Vagina (tissue), 2 donors: Measurements from ENCODE around the gene MYCBPAP. TPM values are rescaled to one million over a fixed set of nuclear protein-coding genes. Genes with fewer than 3 reads are reported as not detected.

Experiments
- DNase-seq, 2 donors: peaks; one replicate each; pipeline ENCODE4 v3.0.0-alpha.2; 2017; ENCODE audit errors: extremely low spot score in 2 of 2
- H3K27ac ChIP-seq: fragments of 200-600 bp; sonication (generic); one replicate; pipeline ENCODE4 v1.5.1; 2019
- H3K27me3 ChIP-seq: fragments of 200-600 bp; sonication (generic); one replicate; pipeline ENCODE4 v1.5.1; 2019
- H3K36me3 ChIP-seq, 2 donors: fragments of 200-600 bp; sonication (generic); one replicate each; pipeline ENCODE4 v1.5.1; 2017 to 2019
- H3K4me1 ChIP-seq: fragments of 200-600 bp; sonication (generic); one replicate; pipeline ENCODE4 v1.5.1; 2019
- H3K4me3 ChIP-seq, 2 donors: fragments of 200-600 bp; sonication (generic); 1 replicate in 1 of 2; 2 replicates in 1 of 2; pipeline ENCODE4 v1.5.1; 2016 to 2019
- H3K9me3 ChIP-seq: fragments of 200-600 bp; sonication (generic); one replicate; pipeline ENCODE4 v1.5.1; 2019
- CTCF ChIP-seq, 3 experiments: fragments of 450-650 bp in 2 of 3; fragments of 200-600 bp in 1 of 3; sonication (generic) in 1 of 3; IDR thresholded peaks; one replicate each; pipeline ENCODE4 v1.5.1; 2017 to 2019; ENCODE audit warnings: antibody characterized with exemption in 3 of 3, mild to moderate bottlenecking in 2 of 3, moderate library complexity in 2 of 3
- POLR2A ChIP-seq, 2 donors: fragments of 450-650 bp; IDR thresholded peaks; one replicate each; pipeline ENCODE4 v1.6.1; 2017; ENCODE audit warnings: antibody characterized with exemption in 2 of 2, mild to moderate bottlenecking in 2 of 2, moderate library complexity in 2 of 2
- POLR2AphosphoS5 ChIP-seq, 2 donors: sonication (generic); formaldehyde crosslinking; IDR thresholded peaks; one replicate each; pipeline ENCODE4 v1.9.0; 2017; ENCODE audit warnings: antibody characterized with exemption in 2 of 2, mild to moderate bottlenecking in 2 of 2, low read depth in 1 of 2; ENCODE audit not compliant: insufficient read depth in 1 of 2
- intact Hi-C: fragments of 100-400 bp; cut with DNase I; formaldehyde crosslinking; loops from one replicate; pipeline ENCODE4 v1.15.1; 2023
- total RNA-seq: library from RNA; depleted of rRNA; stranded (reverse); fragments of >200 nt; gene quantifications from one replicate; pipeline ENCODE4 v1.2.3, GENCODE V29; 2016

MYCBPAP gene
- total RNA-seq, 1 donor from 2014 or later: not detected

DNA sequence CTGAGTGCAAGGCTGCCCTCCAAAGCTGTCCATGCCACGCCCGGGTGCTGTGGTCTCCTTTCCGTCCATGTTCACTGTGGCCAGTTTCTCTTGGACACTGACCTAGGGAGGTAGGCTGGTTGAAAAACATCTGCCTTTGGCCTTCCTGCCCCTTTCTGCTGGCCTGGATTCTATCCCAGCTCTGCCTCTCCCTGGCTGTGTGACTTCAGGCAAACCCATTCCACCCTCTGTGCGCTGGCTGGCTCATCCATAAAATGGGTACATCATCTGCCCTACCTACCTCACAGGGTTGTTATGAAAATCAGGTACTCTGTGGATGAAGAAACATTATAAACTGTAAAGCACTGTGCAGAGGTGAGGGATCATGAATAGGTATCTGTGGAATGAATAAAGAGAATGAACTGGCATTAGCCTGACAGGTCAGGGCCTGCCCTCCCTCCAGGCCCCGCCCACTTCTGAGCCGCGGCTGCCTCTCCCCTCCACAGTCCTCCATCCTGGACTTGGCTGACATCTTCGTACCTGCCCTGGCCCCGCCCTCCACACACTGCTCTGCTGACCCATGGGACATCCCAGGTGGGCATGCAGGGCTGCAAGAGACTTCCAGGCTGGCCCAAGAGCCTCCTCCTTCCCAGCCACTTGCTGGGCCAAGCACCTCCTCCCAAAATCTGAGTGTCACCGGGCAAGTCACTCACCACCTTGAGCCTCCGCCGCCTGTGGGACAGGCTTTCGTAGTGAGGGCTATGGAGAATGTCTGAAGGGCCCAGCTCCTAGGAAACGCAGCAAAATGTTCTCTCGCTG is 31.7 kb downstream of the MYCBPAP start:
- intact Hi-C loops: loop anchor here (5.0 kb wide), 1 partner anchor 58 kb away; no protein-coding TSS in a partner anchor
- no peaks in the 10 kb centered on the region for H3K27me3 ChIP-seq
- no peak for DNase-seq
- no peaks in the 10 kb centered on the region for H3K9me3 ChIP-seq
- H3K36me3 ChIP-seq: peaks cover 0 to 10% of the 10 kb centered on the region in 2 donors
- H3K4me3 ChIP-seq: no peak overlapping the region
- H3K27ac ChIP-seq: no peak overlapping the region
- peak in 1 of 2 donors; percentile 49 for TF ChIP-seq POLR2AphosphoS5 (IDR thresholded peaks at IDR 0.05; ENCODE audit: insufficient read depth in 1 of 2, low read depth in 1 of 2)
- TF ChIP-seq POLR2A (IDR thresholded peaks at IDR 0.05): no peak
- H3K4me1 ChIP-seq: peaks cover 30% of the 10 kb centered on the region

DNA sequence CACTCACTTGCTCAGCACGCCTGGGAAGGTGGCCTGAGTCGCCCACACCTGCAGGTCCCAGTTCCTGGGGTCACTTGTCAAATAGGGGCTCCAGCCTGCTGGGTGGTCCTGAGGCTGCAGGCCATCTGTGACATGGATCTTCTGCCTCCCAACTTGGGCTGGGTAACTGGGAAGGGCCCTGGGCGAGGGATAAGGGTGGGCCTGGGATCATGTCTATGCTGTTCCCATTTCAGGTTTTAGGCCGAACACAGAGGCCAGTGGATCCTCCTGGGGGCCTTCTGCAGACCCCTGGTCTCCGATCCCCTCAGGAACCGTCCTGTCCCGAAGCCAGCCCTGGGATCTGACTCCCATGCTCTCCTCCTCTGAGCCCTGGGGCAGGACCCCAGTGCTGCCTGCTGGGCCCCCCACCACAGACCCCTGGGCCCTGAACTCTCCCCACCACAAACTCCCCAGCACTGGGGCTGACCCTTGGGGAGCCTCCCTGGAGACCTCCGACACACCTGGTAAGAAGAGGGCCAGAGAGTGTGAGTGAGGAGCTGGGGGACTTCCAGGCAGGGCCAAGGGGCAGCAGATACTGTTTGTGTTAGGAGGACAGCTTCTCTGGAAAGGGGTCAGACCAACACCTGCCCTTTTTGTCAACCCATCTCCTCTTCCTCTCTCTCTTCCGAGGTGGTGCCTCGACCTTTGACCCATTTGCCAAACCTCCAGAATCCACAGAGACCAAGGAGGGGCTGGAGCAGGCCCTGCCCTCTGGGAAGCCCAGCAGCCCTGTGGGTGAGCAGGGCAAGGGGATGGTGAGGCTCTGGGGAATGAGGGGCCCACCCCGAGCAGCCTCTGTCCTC is 32.5 kb downstream of the MYCBPAP start:
- Histone ChIP-seq H3K27ac (peak overlapping the region; percentile 76), H3K9me3 (no peaks in the 10 kb centered on the region), H3K27me3 (no peaks in the 10 kb centered on the region), H3K36me3 (peaks cover 0 to 10% of the 10 kb centered on the region in 2 donors), H3K4me1 (peaks cover 30% of the 10 kb centered on the region), H3K4me3 (peak overlapping the region in 1 of 2 donors; percentile 50)
- DNase-seq: no peak
- TF ChIP-seq POLR2A (IDR thresholded peaks at IDR 0.05) (no peak), CTCF (IDR thresholded peaks at IDR 0.05) (no peak), POLR2AphosphoS5 (IDR thresholded peaks at IDR 0.05; ENCODE audit: insufficient read depth in 1 of 2, low read depth in 1 of 2) (no peak)
- intact Hi-C loops: loop anchor here (5.0 kb wide), 1 partner anchor 58 kb away; no protein-coding TSS in a partner anchor

DNA sequence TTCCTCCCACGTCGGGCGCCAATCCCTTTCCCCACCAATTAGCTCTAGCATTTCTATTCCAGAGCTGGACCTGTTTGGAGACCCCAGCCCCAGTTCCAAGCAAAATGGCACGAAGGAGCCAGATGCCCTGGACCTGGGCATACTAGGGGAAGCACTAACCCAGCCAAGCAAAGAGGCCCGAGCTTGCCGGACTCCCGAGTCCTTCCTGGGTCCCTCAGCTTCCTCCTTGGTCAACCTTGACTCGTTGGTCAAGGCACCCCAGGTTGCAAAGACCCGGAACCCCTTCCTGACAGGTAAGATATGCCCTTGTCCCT is 33.1 kb downstream of the MYCBPAP start:
- Histone ChIP-seq H3K36me3 (peaks cover 0 to 10% of the 10 kb centered on the region in 2 donors), H3K27ac (peak overlapping the region; percentile 76), H3K27me3 (no peaks in the 10 kb centered on the region), H3K4me1 (peaks cover 30% of the 10 kb centered on the region), H3K9me3 (no peaks in the 10 kb centered on the region), H3K4me3 (peak overlapping the region; percentile 50 to 56)
- TF ChIP-seq POLR2A (IDR thresholded peaks at IDR 0.05) (no peak), CTCF (IDR thresholded peaks at IDR 0.05) (no peak)
- intact Hi-C loops: loop anchor here (5.0 kb wide), 1 partner anchor 59 kb away; no protein-coding TSS in a partner anchor
- no peak for DNase-seq

DNA sequence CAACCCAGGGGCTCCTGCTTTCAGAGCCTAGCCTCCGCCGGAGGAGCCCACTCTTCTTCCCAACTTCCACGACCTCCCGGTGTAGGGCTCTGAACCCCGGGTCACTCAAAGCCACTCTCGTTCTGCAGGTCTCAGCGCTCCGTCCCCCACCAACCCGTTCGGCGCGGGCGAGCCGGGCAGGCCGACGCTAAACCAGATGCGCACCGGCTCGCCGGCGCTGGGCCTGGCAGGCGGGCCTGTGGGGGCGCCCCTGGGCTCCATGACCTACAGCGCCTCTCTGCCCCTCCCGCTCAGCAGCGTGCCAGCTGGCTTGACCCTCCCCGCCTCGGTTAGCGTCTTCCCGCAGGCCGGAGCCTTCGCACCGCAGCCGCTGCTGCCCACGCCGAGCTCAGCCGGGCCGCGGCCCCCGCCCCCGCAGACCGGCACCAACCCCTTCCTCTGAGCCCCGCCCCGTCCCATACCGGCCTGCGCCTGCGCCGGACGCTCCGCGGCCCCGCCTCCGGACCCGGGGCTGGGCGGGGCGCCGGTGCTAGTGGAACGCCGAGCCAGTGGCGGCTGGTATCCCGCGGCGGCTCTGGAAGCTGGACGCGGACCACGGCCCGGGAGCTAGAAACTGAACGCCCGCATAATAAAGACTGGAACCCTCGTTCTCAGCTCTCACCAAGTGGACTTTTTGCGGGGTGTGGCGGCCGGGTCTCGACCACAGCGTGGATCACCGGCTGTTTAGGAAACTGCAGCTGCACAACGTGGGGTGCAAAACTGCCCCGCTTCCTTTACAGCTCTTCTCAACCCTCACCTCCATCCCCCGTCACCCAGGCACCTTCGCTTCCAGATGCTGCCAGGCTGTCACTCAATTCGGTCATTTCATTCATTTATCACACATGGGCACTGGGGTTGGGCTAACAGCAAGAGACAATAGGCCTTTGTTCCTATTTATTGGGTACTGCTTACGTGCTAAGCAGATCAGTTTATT is 33.8 kb downstream of the MYCBPAP start:
- Histone ChIP-seq H3K36me3 (peaks cover 0 to 10% of the 10 kb centered on the region in 2 donors), H3K27me3 (no peaks in the 10 kb centered on the region), H3K27ac (peak overlapping the region; percentile 76), H3K4me3 (peak overlapping the region; percentile 50 to 56), H3K9me3 (no peaks in the 10 kb centered on the region), H3K4me1 (peaks cover 35% of the 10 kb centered on the region)
- DNase-seq: no peak
- peak in 1 of 2 donors; percentile 25 for TF ChIP-seq POLR2A (IDR thresholded peaks at IDR 0.05)
- TF ChIP-seq POLR2AphosphoS5 (IDR thresholded peaks at IDR 0.05; ENCODE audit: insufficient read depth in 1 of 2, low read depth in 1 of 2): peak in 1 of 2 donors; percentile 60
- TF ChIP-seq CTCF (IDR thresholded peaks at IDR 0.05): peak in 1 of 3 experiments; percentile 13
- intact Hi-C loops: loop anchor here (5.0 kb wide), 1 partner anchor 60 kb away; no protein-coding TSS in a partner anchor
